Vagina (tissue), 2 donors: ENCODE results near the gene MAFF.

Source experiments
- POLR2A ChIP-seq, 2 donors: fragments of 450-650 bp; IDR thresholded peaks; one replicate each; pipeline ENCODE4 v1.6.1; 2017; ENCODE audit warnings: antibody characterized with exemption in 2 of 2, mild to moderate bottlenecking in 2 of 2, moderate library complexity in 2 of 2
- TF ChIP-seq, protein P1 (sequence below), 3 experiments: fragments of 450-650 bp in 2 of 3; fragments of 200-600 bp in 1 of 3; sonication (generic) in 1 of 3; IDR thresholded peaks; one replicate each; pipeline ENCODE4 v1.5.1; 2017 to 2019; ENCODE audit warnings: antibody characterized with exemption in 3 of 3, mild to moderate bottlenecking in 2 of 3, moderate library complexity in 2 of 3

GRCh38 chr22:38175206-38176118 is 26.3 kb upstream of the MAFF start:
- no peak for TF ChIP-seq POLR2A (IDR thresholded peaks at IDR 0.05)
- TF ChIP-seq, protein P1, sequence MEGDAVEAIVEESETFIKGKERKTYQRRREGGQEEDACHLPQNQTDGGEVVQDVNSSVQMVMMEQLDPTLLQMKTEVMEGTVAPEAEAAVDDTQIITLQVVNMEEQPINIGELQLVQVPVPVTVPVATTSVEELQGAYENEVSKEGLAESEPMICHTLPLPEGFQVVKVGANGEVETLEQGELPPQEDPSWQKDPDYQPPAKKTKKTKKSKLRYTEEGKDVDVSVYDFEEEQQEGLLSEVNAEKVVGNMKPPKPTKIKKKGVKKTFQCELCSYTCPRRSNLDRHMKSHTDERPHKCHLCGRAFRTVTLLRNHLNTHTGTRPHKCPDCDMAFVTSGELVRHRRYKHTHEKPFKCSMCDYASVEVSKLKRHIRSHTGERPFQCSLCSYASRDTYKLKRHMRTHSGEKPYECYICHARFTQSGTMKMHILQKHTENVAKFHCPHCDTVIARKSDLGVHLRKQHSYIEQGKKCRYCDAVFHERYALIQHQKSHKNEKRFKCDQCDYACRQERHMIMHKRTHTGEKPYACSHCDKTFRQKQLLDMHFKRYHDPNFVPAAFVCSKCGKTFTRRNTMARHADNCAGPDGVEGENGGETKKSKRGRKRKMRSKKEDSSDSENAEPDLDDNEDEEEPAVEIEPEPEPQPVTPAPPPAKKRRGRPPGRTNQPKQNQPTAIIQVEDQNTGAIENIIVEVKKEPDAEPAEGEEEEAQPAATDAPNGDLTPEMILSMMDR (IDR thresholded peaks at IDR 0.05) = no peak
